H9 (cell line): Measurements from ENCODE around the gene ADGRF5. TPM values are rescaled to one million over a fixed set of nuclear protein-coding genes. Genes with fewer than 3 reads are reported as not detected.

ENCODE experiments used
- DNase-seq: peaks from one replicate; pipeline ENCODE4 v3.0.0-alpha.2; 2017
- H2AFZ ChIP-seq: one replicate; pipeline ENCODE4 v1.6.1; 2013; ENCODE audit warnings: mild to moderate bottlenecking, low read length, control low read depth, moderate library complexity
- H2AK5ac ChIP-seq: 2 replicates; pipeline ENCODE4 v1.6.1; 2013; ENCODE audit warnings: low read length, control low read depth, mixed read lengths; ENCODE audit not compliant: insufficient read length
- H2BK120ac ChIP-seq: one replicate; pipeline ENCODE4 v1.6.1; 2013; ENCODE audit warnings: low read depth, mild to moderate bottlenecking, low read length, control low read depth, inconsistent platforms; ENCODE audit not compliant: poor library complexity, severe bottlenecking
- H2BK12ac ChIP-seq: 2 replicates; pipeline ENCODE4 v1.6.1; 2013; ENCODE audit warnings: low read length, control low read depth, mixed read lengths, low read depth; ENCODE audit not compliant: insufficient read length
- H2BK15ac ChIP-seq: 2 replicates; pipeline ENCODE4 v1.6.1; 2013; ENCODE audit warnings: low read depth, low read length, control low read depth
- H2BK20ac ChIP-seq: one replicate; pipeline ENCODE4 v1.6.1; 2013; ENCODE audit warnings: low read depth, mild to moderate bottlenecking, low read length, control low read depth, inconsistent platforms; ENCODE audit not compliant: poor library complexity, severe bottlenecking
- H2BK5ac ChIP-seq: 2 replicates; pipeline ENCODE4 v1.6.1; 2013; ENCODE audit warnings: low read length, control low read depth, mixed read lengths; ENCODE audit not compliant: insufficient read length
- H3K14ac ChIP-seq: 2 replicates; pipeline ENCODE4 v1.6.1; 2013; ENCODE audit warnings: low read length, control low read depth; ENCODE audit not compliant: insufficient read depth
- H3K18ac ChIP-seq: 2 replicates; pipeline ENCODE4 v1.6.1; 2013; ENCODE audit warnings: low read depth, mild to moderate bottlenecking, mixed read lengths, low read length, control low read depth; ENCODE audit not compliant: insufficient read length
- H3K23ac ChIP-seq: 2 replicates; pipeline ENCODE4 v1.6.1; 2013; ENCODE audit warnings: low read length, control low read depth, mixed read lengths, low read depth; ENCODE audit not compliant: insufficient read length
- H3K23me2 ChIP-seq: 2 replicates; pipeline ENCODE4 v1.6.1; 2013; ENCODE audit warnings: low read depth, mild to moderate bottlenecking, mixed read lengths, low read length, control low read depth; ENCODE audit not compliant: insufficient read length, poor library complexity, severe bottlenecking
- H3K27ac ChIP-seq: 2 replicates; pipeline ENCODE4 v1.5.1; 2013; ENCODE audit warnings: low read length, control low read depth, mixed read lengths, low read depth; ENCODE audit not compliant: insufficient read length
- H3K27me3 ChIP-seq: 2 replicates; pipeline ENCODE4 v1.6.1; 2013; ENCODE audit warnings: low read length, control low read depth, inconsistent platforms; ENCODE audit not compliant: insufficient read depth
- H3K4ac ChIP-seq: 2 replicates; pipeline ENCODE4 v1.6.1; 2013; ENCODE audit warnings: low read depth, mild to moderate bottlenecking, control low read depth, inconsistent platforms, low read length, moderate library complexity
- H3K4me1 ChIP-seq: 2 replicates; pipeline ENCODE4 v1.6.1; 2013; ENCODE audit warnings: low read length, control low read depth, inconsistent platforms; ENCODE audit not compliant: insufficient read depth
- H3K4me2 ChIP-seq: 2 replicates; pipeline ENCODE4 v1.6.1; 2013; ENCODE audit warnings: low read length, control low read depth, mixed read lengths; ENCODE audit not compliant: insufficient read length, insufficient read depth
- H3K56ac ChIP-seq: 2 replicates; pipeline ENCODE4 v1.6.1; 2013; ENCODE audit warnings: low read depth, mild to moderate bottlenecking, mixed read lengths, low read length, control low read depth; ENCODE audit not compliant: insufficient read length
- H3K79me1 ChIP-seq: 2 replicates; pipeline ENCODE4 v1.6.1; 2013; ENCODE audit warnings: low read depth, mild to moderate bottlenecking, moderate library complexity, low read length, control low read depth, inconsistent platforms; ENCODE audit not compliant: insufficient read depth, poor library complexity, severe bottlenecking
- H3K79me2 ChIP-seq: 2 replicates; pipeline ENCODE4 v1.6.1; 2013; ENCODE audit warnings: low read length, control low read depth, inconsistent platforms; ENCODE audit not compliant: insufficient read depth
- H3K9ac ChIP-seq: 2 replicates; pipeline ENCODE4 v1.6.1; 2013; ENCODE audit warnings: low read length, control low read depth, mixed read lengths; ENCODE audit not compliant: insufficient read length; ENCODE audit errors: extremely low read depth
- H3K9me3 ChIP-seq: one replicate; pipeline ENCODE4 v1.6.1; 2013; ENCODE audit warnings: low read depth, low read length, inconsistent platforms; ENCODE audit not compliant: control insufficient read depth
- H3T11ph ChIP-seq: one replicate; pipeline ENCODE4 v1.6.1; 2013; ENCODE audit warnings: mild to moderate bottlenecking, low read length, control low read depth, inconsistent platforms
- H4K20me1 ChIP-seq: one replicate; pipeline ENCODE4 v1.6.1; 2013; ENCODE audit not compliant: control insufficient read depth, insufficient read length, insufficient read depth
- H4K5ac ChIP-seq: 2 replicates; pipeline ENCODE4 v1.6.1; 2013; ENCODE audit warnings: low read depth, mild to moderate bottlenecking, mixed read lengths, low read length, control low read depth; ENCODE audit not compliant: insufficient read length
- H4K8ac ChIP-seq: replicated peaks from 2 replicates; pipeline ENCODE4 v1.6.1; 2013; ENCODE audit warnings: low read length, control low read depth, mixed read lengths, low read depth; ENCODE audit not compliant: insufficient read length
- H4K91ac ChIP-seq: 2 replicates; pipeline ENCODE4 v1.6.1; 2013; ENCODE audit warnings: low read depth, mild to moderate bottlenecking, moderate library complexity, mixed read lengths, low read length, control low read depth; ENCODE audit not compliant: insufficient read length
- H3K27ac Mint-ChIP-seq, 3 experiments: 2 replicates in 2 of 3; 3 replicates in 1 of 3; pipeline ENCODE4 v1.8.0; 2020 to 2021; ENCODE audit warnings: mixed read lengths in 3 of 3, mild to moderate bottlenecking in 1 of 3, moderate library complexity in 1 of 3
- H3K27me3 Mint-ChIP-seq: 2 replicates; pipeline ENCODE4 v1.8.0; 2021; ENCODE audit warnings: low read depth, mild to moderate bottlenecking, moderate library complexity, mixed read lengths
- H3K36me3 Mint-ChIP-seq, 3 experiments: 2 replicates in 2 of 3; 3 replicates in 1 of 3; pipeline ENCODE4 v1.8.0; 2020 to 2021; ENCODE audit warnings: low read depth in 3 of 3, mixed read lengths in 3 of 3; ENCODE audit not compliant: insufficient read depth in 1 of 3
- H3K4me1 Mint-ChIP-seq, 2 experiments: 2 replicates each; pipeline ENCODE4 v1.8.0; 2020; ENCODE audit warnings: mixed read lengths in 2 of 2
- H3K4me3 Mint-ChIP-seq, 2 experiments: 2 replicates in 1 of 2; 3 replicates in 1 of 2; pipeline ENCODE4 v1.8.0; 2020 to 2021; ENCODE audit warnings: mild to moderate bottlenecking in 2 of 2, mixed read lengths in 2 of 2, moderate library complexity in 1 of 2
- H3K9me3 Mint-ChIP-seq, 2 experiments: 2 replicates in 1 of 2; 3 replicates in 1 of 2; pipeline ENCODE4 v1.8.0; 2020; ENCODE audit warnings: mild to moderate bottlenecking in 2 of 2, mixed read lengths in 2 of 2, moderate library complexity in 1 of 2
- WGBS: extraction: QIAGEN DNeasy Blood & Tissue Kit; methylation state at CpG from one replicate; pipeline ENCODE4 v1.1.7; 2013; ENCODE audit warnings: missing lambda C conversion rate, low lambda C conversion rate, mixed read lengths; ENCODE audit not compliant: insufficient read length; ENCODE audit errors: extremely low coverage; 5-methylcytosine and 5-hydroxymethylcytosine counted together
- total RNA-seq: library from RNA; stranded (reverse); gene quantifications from 2 replicates; pipeline ENCODE4 v1.2.1, GENCODE V29; 2021
- TF ChIP-seq, protein P1 (sequence below): fragments of 200-600 bp; sonication (generic); conservative IDR thresholded peaks from 3 replicates; pipeline ENCODE4 v1.8.0; 2021; ENCODE audit warnings: antibody characterized with exemption, mild to moderate bottlenecking

The ADGRF5 gene
- total RNA-seq, 1 experiment from 2014 or later = not detected

DNA sequence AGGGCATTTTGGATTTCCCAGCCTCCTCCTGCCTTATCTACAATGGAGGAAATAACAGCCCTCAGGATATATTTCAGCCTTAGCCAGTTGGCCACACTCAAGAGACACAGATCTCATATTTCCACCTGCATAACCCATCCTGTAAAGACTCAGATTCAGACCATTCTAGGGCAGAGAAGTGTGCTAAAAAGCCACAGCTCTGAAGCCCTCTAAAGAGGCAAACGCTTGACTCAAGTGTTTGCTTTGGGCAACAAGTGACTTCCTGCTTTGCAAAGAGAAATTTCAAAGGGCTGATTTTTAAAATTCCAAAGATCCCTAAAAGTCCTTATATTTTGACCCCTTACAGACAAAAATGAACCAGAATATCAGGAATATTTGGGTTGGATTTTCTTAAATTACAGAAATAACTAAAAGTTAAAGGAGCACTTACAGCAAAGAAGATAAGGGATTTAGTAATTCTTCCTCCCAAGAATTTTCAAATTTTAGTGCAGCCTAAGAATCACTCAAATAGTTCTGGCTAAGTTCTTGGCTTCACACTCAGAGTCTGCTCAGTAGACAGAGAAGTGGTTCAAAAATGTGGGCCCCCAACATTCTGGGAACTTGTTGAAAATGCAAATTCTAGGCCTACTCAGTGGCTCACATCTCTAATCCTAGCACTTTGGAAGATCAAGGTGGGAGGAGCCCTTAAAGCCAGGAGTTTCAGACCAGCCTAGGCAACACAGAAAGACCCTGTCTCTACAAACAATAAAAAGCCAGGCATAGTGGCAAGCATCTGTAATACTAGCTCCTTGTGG, 18.9 kb upstream of the ADGRF5 start:
- Histone ChIP-seq H3K18ac (no peak overlapping the region), H2BK12ac (no peak overlapping the region), H3K4me2 (no peak overlapping the region), H3K56ac (no peak overlapping the region), H3K23ac (no peak overlapping the region), H4K5ac (no peak overlapping the region), H2AFZ (no peak overlapping the region), H3K27ac (no peak overlapping the region), H3K23me2 (no peaks in the 10 kb centered on the region), H3K9me3 (no peaks in the 10 kb centered on the region), H3K27me3 (no peaks in the 10 kb centered on the region), H3K4me1 (no peaks in the 10 kb centered on the region; the same call in 1 of the 2 replicates), H3K14ac (no peak overlapping the region), H3K79me2 (no peaks in the 10 kb centered on the region), H4K91ac (no peak overlapping the region), H2BK120ac (no peak overlapping the region), H2BK20ac (no peak overlapping the region), H2BK5ac (no peak overlapping the region), H4K8ac (no peak overlapping the region), H2AK5ac (no peak overlapping the region), H3T11ph (no peak overlapping the region), H3K4ac (no peak overlapping the region), H4K20me1 (no peaks in the 10 kb centered on the region), H3K79me1 (no peaks in the 10 kb centered on the region), H2BK15ac (no peak overlapping the region), H3K9ac (no peak overlapping the region)
- H3K4me1 Mint-ChIP-seq = peaks cover 10 to 14% of the 10 kb centered on the region in 2 experiments
- no peak overlapping the region for H3K27ac Mint-ChIP-seq
- H3K36me3 Mint-ChIP-seq = no peaks in the 10 kb centered on the region
- DNase-seq = no peak
- WGBS = no CpG with 5 or more reads among the region's 1 CpG
- TF ChIP-seq, protein P1, sequence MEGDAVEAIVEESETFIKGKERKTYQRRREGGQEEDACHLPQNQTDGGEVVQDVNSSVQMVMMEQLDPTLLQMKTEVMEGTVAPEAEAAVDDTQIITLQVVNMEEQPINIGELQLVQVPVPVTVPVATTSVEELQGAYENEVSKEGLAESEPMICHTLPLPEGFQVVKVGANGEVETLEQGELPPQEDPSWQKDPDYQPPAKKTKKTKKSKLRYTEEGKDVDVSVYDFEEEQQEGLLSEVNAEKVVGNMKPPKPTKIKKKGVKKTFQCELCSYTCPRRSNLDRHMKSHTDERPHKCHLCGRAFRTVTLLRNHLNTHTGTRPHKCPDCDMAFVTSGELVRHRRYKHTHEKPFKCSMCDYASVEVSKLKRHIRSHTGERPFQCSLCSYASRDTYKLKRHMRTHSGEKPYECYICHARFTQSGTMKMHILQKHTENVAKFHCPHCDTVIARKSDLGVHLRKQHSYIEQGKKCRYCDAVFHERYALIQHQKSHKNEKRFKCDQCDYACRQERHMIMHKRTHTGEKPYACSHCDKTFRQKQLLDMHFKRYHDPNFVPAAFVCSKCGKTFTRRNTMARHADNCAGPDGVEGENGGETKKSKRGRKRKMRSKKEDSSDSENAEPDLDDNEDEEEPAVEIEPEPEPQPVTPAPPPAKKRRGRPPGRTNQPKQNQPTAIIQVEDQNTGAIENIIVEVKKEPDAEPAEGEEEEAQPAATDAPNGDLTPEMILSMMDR = no peak
- H3K4me3 Mint-ChIP-seq = no peak overlapping the region
- no peaks in the 10 kb centered on the region for H3K27me3 Mint-ChIP-seq
- H3K9me3 Mint-ChIP-seq = no peaks in the 10 kb centered on the region
